H4 (cell line): ENCODE data around the gene CACYBP. TPM values are rescaled to one million over a fixed set of nuclear protein-coding genes. Genes with fewer than 3 reads are reported as not detected.

Experiments used
- total RNA-seq: library from RNA; depleted of rRNA; stranded (reverse); fragments of >200 nt; shearing (Covaris generic); gene quantifications from 2 replicates; pipeline ENCODE4 v1.2.3, GENCODE V29; 2014; rRNA removed

The CACYBP gene
- total RNA-seq, 1 experiment from 2014 or later: 205 TPM

Other genes starting within 250 kb of the CACYBP start
- 30.3 and 32.7 TPM in 2 replicates for gene MRPS14, start 23.5 kb downstream of the CACYBP start, total RNA-seq
- 0.18 TPM in 1 of 2 replicates, not detected in the other for gene TNN, start 67.9 kb downstream of the CACYBP start, total RNA-seq
- 2.3 and 5.8 TPM in 2 replicates for gene KIAA0040, start 192.8 kb downstream of the CACYBP start, total RNA-seq